DMS114 treated with DMSO at 0.1 percent for 48 hours (cell line): ENCODE results near the gene PRRG4.
A peak's percentile ranks its signal among the peaks of the same experiment; 100 is the strongest.
"Not testable (repeated sequence)": the region's sequence is repeated elsewhere in the genome, so short reads cannot be mapped to it uniquely, and the experiment has no call there.

Source experiments
- DNase-seq: peaks from one replicate; lab custom pipeline; 2025; ENCODE audit not compliant: unreplicated experiment; lab: John Stamatoyannopoulos, UW

Gene PRRG4

DNA sequence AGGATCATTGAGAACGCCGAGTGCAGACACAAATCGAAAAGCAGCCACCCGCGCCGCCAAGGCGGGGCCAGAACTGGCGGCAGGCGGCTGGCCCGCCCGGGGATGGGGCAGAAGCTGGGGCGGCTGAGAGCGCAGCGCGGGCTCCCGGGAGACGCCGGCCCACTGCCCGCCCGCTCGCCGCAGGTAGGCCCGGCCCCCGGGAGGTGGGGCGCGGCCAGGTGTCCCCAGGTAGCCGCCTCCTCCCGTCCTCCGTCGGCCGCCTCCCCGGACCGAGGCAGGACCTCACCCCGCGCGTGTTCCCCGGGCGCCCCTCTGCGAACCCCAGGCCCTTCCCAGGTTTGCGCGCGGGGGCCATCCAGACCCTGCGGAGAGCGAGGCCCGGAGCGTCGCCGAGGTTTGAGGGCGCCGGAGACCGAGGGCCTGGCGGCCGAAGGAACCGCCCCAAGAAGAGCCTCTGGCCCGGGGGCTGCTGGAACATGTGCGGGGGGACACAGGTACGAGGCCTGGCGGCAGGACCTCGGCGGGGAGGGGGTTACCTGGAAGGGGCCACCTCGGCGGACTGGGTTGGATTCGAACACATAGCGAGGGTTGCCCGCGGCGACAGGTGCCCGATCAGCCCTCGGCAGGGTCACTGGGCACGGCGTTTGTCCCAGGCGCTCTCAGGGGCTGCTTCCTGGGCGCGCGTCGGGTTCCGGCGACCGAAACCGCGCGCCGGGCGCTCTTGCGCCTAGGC lies at the start of gene PRRG4:
Gene PRRG4 (plus strand): TSS at position 248 of the 733 bp plus-strand sequence. CDS start 603 bp downstream, outside the sequence.
- DNase-seq: no peak

DNA sequence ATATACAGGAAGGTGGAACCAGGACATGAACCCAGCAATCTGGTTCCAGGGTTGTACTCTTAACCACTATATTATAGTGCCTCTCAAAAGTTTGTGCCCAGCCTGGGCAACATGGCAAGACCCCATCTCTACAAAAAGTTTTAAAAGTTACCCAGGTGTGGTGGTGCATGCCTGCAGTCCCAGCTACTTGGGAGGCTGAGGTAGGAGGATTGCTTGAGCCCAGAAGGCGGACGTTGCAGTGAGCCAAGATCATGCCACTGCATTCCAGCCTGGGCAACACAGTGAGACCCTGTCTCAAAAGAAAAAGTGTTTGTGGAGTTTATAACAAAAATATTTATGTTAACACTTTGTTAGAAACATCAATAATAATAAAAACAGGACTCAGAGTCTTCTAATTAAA lies 48.9 kb upstream of the PRRG4 start:
- DNase-seq: not testable (repeated sequence)

DNA sequence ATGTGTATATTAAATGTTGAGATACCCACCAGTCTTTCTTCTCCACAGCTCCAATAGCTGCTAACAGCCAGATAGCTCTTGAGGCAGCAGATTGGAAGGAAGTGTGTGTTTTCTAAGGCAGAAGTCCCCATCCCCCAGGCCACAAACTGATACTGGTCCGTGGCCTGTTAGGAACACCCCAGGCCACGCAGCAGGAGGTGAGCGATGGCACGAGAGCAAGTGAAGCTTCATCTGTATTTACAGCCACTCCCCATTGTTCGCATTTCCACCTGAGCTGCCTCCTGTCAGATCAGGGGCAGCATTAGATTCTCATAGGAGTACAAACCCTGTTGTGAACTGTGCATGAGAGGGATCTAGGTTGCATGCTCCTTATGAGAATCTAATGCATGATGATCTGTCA lies 48.0 kb upstream of the PRRG4 start:
- no peak for DNase-seq

DNA sequence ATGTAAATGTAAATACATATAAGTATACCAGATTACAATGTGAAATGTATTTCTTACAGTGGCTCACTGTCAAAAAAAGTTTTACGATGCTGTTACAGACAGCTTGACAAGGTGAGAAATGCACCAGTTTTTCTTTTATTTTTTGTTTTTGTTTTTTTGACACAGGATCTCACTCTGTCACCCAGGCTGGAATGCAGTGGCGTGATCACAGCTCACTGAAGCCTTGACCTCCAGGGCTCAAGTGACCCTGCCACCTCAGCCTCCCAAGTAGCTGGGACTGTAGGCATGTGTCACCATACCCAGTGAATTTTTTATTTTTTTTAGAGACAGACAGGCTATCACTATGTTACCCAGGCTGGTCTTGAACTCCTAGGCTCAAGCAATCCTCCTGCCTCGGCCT lies 44.5 kb upstream of the PRRG4 start:
- DNase-seq: no peak

- no peak for DNase-seq
Measured at GRCh38 chr11:32786811-32787210, 42.9 kb upstream of the PRRG4 start.

GRCh38 chr11:32790916-32791315 lies 38.8 kb upstream of the PRRG4 start:
- no peak for DNase-seq

DNA sequence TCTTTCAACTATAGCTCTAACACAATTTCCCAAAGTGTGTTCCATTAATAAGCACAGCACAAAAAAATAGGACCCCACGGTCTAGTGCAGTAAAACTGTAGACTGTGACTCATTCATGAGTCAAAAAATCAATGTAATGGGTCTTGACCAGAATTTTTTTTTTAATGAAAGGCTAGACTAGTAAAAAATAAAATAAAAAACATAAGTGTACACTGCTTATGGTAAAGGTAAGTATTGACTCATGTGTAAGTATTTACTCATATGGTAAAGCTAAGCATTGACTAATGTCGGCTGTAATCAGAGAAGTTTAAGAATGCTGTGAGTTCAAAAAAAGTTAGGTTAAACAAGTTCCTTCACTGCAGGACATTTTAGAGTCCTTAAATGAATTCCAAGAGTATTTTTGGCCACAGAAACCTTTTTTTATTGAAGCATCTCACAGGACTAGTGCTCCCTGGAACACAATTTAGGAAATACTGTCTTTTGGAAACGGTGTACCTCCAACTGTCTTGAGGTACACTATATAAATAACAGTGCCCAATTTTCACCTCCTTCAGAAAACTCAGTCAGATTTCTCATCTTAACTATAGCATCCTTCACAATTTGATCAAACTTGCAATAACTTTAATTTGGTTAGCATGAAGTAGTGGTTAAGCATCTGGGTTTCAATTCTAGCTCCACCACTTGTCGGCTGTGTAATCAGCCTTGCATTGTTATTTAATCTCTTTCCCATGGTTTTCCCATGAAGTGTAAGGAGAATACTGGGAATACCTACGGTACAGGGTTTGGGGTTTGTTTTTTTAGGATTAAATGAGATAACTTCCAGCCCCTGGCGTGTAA lies 37.4 kb upstream of the PRRG4 start:
- DNase-seq: no peak

- peak; percentile 26 for DNase-seq
Measured at GRCh38 chr11:32792948-32793475, 36.7 kb upstream of the PRRG4 start.

GRCh38 chr11:32794439-32794838 lies 35.3 kb upstream of the PRRG4 start, which contains the start of gene CCDC73:
TSS of gene CCDC73 (minus strand) at chr11:32794662. CDS start at chr11:32760243, 34,419 bp downstream.
- no peak for DNase-seq

DNA sequence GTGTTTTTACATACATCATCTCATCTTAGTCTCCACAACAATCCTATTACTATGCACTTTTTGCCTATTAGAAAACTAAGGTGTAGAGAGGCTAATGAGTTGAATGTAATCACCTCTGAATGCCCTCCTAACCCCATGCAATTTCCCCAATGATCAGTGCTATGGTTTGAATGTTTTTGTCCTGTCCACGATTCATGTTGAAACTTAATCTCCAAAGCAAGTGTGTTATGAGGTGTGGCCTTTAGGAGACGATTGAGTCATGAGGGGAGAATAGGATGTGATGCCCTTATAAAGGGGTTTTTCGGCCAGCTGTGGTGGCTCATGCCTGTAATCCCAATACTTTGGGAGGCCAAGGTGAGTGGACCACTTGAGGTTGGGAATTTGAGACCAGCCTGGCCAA lies 33.3 kb upstream of the PRRG4 start:
- DNase-seq: no peak

DNA sequence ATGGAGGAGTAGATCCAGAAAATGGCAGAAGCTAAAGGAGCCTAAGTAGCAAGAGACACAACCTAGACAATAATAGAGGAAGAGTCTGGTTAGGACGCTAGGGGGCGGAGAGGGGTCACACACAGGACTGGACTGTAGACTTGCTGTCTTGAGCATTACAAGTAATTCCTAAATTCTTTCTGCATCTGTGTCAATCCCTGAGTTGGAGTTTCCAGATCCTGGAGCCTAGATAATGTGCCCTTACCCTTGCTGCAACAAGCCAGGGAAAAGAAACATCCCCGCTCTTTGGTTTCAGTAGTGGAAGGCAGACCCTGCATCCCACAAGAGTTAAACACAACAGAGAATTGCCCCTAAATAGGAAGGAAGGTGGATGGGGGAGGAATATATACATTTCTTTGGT lies 20.4 kb upstream of the PRRG4 start:
- DNase-seq: peak; percentile 43

DNA sequence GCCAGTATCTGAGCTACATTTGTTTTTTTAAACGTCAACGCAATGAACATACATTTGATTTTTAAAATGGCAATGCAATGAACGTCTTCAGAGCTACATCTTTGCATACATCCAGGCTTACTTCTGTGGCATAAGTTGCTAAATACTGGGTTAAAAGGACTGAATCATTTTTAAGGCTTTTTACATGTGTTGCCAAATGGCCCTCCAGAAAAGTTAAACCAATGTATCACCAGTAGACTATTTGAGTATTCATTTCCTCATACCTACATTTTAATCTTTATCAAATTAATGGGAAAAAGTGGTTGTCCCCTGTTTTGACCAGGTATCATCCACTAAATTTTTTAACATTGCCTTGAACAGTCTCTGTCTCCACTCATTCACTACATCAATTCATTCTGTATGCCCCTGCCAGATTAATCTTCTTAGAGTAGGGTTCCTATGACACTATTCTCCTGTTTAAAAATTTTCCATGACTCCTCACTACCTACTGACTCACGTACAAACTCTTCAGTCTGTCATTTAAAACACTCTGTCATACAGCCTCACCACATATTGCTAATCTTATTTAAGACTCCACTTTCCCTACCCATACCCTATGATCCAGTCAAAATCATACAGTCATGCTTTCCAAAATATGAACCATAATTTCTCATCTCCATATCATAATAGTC lies 12.4 kb upstream of the PRRG4 start:
- DNase-seq: no peak

GRCh38 chr11:32817852-32818183 lies 11.9 kb upstream of the PRRG4 start:
- no peak for DNase-seq

DNA sequence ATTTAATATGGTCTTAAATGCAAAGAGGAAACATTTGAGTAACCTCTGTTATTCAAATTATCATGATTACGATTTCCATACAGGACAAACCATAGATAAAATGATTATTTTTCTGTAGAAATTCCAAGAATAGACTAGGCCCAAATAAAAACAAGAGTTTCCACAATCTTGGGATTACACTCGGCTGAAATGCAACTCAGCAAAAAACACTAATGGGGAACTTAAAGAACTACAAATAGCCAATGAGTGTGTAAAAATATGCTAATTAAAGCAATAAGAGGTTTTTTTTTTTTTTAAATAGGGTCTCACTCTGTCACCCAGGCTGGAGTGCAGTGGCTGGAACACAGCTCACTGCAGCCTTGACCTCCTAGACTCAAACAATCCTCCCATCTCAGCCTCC lies 10.5 kb upstream of the PRRG4 start:
- no peak for DNase-seq

GRCh38 chr11:32820497-32820896 lies 9.2 kb upstream of the PRRG4 start:
- DNase-seq: no peak

DNA sequence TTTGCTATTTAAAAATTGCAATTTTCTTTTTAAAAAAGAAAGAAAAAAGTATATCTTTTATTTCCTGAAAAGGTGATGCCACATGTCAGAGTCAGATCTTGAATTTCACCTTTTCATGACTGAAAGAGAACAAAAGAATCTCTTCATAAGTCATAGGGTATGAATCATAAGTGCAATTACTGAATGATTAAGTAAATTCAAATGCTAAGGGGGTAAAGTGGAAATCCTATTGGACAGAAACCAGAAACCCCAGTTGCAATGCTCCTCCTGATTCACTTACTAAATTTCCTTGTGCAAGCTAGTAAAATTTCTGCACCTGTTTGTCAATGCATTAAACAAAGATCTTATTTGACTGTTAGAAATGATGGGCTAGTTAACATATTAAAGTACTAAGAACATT lies 8.2 kb upstream of the PRRG4 start:
- DNase-seq: no peak

DNA sequence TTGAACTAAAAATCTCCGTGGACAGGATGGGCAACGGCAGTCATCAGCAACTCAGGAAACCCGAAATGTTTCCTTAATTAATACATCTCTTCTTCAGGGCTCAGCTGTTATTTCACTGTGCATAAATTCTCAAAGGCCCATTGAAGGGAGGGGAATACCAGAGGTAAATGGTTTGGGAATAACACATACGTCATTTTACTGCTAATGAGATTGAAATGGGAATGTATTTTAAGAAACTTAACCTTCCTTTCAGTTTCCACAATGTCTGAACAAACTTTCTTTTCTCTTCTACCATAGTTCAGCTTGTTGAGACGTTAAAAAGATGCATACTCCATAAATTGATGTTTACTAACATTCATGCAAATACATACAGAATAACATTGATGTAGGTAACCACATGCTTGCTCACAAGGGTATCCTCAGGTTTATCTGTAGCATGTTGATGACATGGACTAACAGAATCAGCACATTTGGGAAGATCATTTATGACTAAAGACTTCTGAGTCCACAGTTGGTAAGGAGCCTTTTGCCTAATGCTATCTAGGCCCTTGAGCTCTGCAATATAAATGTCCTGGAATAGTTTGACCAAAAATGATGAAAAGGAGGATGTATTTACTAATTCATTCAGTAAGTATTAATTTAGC lies 7.7 kb upstream of the PRRG4 start:
- no peak for DNase-seq

- DNase-seq: not testable (repeated sequence)
Measured at GRCh38 chr11:32823617-32824016, 6.1 kb upstream of the PRRG4 start.

GRCh38 chr11:32826113-32826512 lies 3.6 kb upstream of the PRRG4 start:
- no peak for DNase-seq

DNA sequence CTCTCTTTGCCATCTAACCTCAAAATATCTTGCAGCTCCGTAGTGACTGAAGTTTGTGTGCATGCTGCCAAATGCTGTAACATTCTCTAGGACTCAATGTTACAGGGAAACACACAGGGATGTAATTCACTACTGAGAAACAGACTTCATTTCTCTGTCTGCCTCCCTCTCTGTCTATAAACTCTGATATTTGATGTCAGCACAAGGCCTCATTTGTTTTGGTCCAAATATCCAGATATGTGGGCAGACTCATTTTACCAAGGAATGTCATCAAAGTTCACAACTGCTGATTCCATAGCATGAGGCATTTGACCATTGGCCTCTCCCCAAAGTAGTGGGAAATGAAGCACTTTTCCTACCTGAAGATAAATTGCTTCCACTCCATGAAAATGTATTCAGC lies 2.5 kb upstream of the PRRG4 start:
- DNase-seq: no peak

- no peak for DNase-seq
Measured at GRCh38 chr11:32829157-32829679, 509 bp upstream of the PRRG4 start.
